Lower leg skin (tissue), 3 donors: Measurements from ENCODE around the gene PTPN4.
"Not testable (repeated sequence)": the region's sequence is repeated elsewhere in the genome, so short reads cannot be mapped to it uniquely, and the experiment has no call there.

Experiments used
- CTCF ChIP-seq, 3 donors: fragments of 450-650 bp; IDR thresholded peaks; one replicate each; pipeline ENCODE4 v1.5.1; 2016; ENCODE audit warnings: antibody characterized with exemption in 3 of 3, mild to moderate bottlenecking in 3 of 3, moderate library complexity in 2 of 3
- POLR2A ChIP-seq, 2 donors: fragments of 450-650 bp; IDR thresholded peaks; one replicate each; pipeline ENCODE4 v1.6.1; 2016 to 2017; ENCODE audit warnings: antibody characterized with exemption in 2 of 2, mild to moderate bottlenecking in 1 of 2, moderate library complexity in 1 of 2

GRCh38 chr2:119996896-119997891 is 237.5 kb downstream of the PTPN4 start:
- not testable (repeated sequence) for TF ChIP-seq CTCF, POLR2A (IDR thresholded peaks at IDR 0.05)
